HepG2 (cell line): ENCODE measurements around the gene SLC25A22. TPM values are rescaled to one million over a fixed set of nuclear protein-coding genes. Genes with fewer than 3 reads are reported as not detected.

Source experiments
- ATAC-seq: fragments of 200-7000 bp; cut with Tn5 transposase; 3 replicates; pipeline ENCODE4 v1.9.1; 2020; ENCODE audit warnings: mild to moderate bottlenecking, moderate library complexity
- BruUV-seq: library from RNA; stranded (reverse); fragments of 400-500 nt; replicated peaks from 2 replicates; lab custom pipeline; 2021; lab: Mats Ljungman, UMichigan
- CTCF ChIA-PET: fragments of 300-600 bp; formaldehyde crosslinking; extraction: SDS; loops from one replicate; lab custom pipeline; 2021; ENCODE audit warnings: low total read pairs, inconsistent platforms, low intra/inter-chr PET ratio; lab: Yijun Ruan, JAX
- POLR2A ChIA-PET: fragments of 350-600 bp; sonication (Branson Sonifier 250); formaldehyde crosslinking; loops from one replicate; lab custom pipeline; 2020; ENCODE audit warnings: antibody characterized with exemption, inconsistent platforms; lab: Yijun Ruan, JAX
- DNase-seq: peaks from one replicate; pipeline ENCODE4 v3.0.0-alpha.2; 2015; ENCODE audit warnings: low spot score
- FAIRE-seq: peaks from 3 replicates; lab custom pipeline; 2011; peaks lifted over from hg19 to GRCh38; lab: Jason Lieb, UNC
- H2AFZ ChIP-seq: one replicate; pipeline ENCODE4 v1.6.1; 2011; ENCODE audit warnings: low read length, inconsistent platforms
- H3K27ac ChIP-seq: fragments of 300-600 bp; 3 replicates; pipeline ENCODE4 v1.8.0; 2011; ENCODE audit warnings: mixed run types, mild to moderate bottlenecking, mixed read lengths, low read length, inconsistent platforms; ENCODE audit not compliant: insufficient read depth; ENCODE audit errors: extremely low read length
- H3K27me3 ChIP-seq, 2 experiments: fragments of 200-600 bp in 1 of 2; 2 replicates in 1 of 2; 3 replicates in 1 of 2; pipeline versions ENCODE4 v1.6.0 to v1.8.0; 2011; ENCODE audit warnings: low read length in 2 of 2, mild to moderate bottlenecking in 2 of 2, moderate library complexity in 2 of 2, inconsistent platforms in 1 of 2; ENCODE audit not compliant: insufficient read depth in 2 of 2, control insufficient read depth in 1 of 2
- H3K36me3 ChIP-seq, 2 experiments: fragments of 200-600 bp in 1 of 2; replicated peaks in 1 of 2; 2 replicates in 1 of 2; 3 replicates in 1 of 2; pipeline versions ENCODE4 v1.5.1 to v1.8.0; 2011; ENCODE audit warnings: low read length in 2 of 2, inconsistent platforms in 1 of 2; ENCODE audit not compliant: insufficient read depth in 2 of 2, control insufficient read depth in 1 of 2
- H3K4me1 ChIP-seq: 2 replicates; pipeline ENCODE4 v1.5.1; 2012; ENCODE audit warnings: low read length, inconsistent platforms; ENCODE audit not compliant: insufficient read depth
- H3K4me2 ChIP-seq: 2 replicates; pipeline ENCODE4 v1.6.0; 2011; ENCODE audit warnings: low read depth, low read length, inconsistent platforms
- H3K4me3 ChIP-seq, 3 experiments: fragments of 200-600 bp in 1 of 3; sonication (generic), shearing (Covaris generic) in 1 of 3; replicated peaks in 1 of 3; 2 replicates each; pipeline ENCODE4 v1.5.1; 2011 to 2016; ENCODE audit warnings: low read length in 3 of 3, inconsistent platforms in 2 of 3, low read depth in 2 of 3, mild to moderate bottlenecking in 2 of 3, control low read depth in 1 of 3, mixed read lengths in 1 of 3; ENCODE audit not compliant: insufficient read depth in 1 of 3
- H3K79me2 ChIP-seq: one replicate; pipeline ENCODE4 v1.6.1; 2011; ENCODE audit warnings: low read length, inconsistent platforms; ENCODE audit not compliant: insufficient read depth
- H3K9ac ChIP-seq: 2 replicates; pipeline ENCODE4 v1.6.0; 2011; ENCODE audit warnings: mild to moderate bottlenecking, low read depth, low read length, inconsistent platforms; ENCODE audit not compliant: insufficient read depth
- H3K9me3 ChIP-seq: 2 replicates; pipeline ENCODE4 v1.5.1; 2012; ENCODE audit warnings: mild to moderate bottlenecking, low read length
- H4K20me1 ChIP-seq: 2 replicates; pipeline ENCODE4 v1.6.0; 2011; ENCODE audit warnings: inconsistent platforms, mild to moderate bottlenecking, low read length, moderate library complexity; ENCODE audit not compliant: insufficient read depth
- CBX5 ChIP-seq: sonication (generic); formaldehyde crosslinking; IDR thresholded peaks from 2 replicates; pipeline ENCODE4 v1.4.0; 2020; ENCODE audit warnings: missing genetic modification reagents, borderline replicate concordance
- CHD4 ChIP-seq: fragments of 200-600 bp; sonication (generic); IDR thresholded peaks from 2 replicates; pipeline ENCODE4 v1.7.0; 2017; ENCODE audit warnings: mild to moderate bottlenecking, low read length, borderline replicate concordance
- PHF20 ChIP-seq: sonication (generic); formaldehyde crosslinking; IDR thresholded peaks from 2 replicates; pipeline ENCODE4 v1.5.0; 2020; ENCODE audit warnings: mild to moderate bottlenecking, missing genetic modification reagents
- SRSF1 ChIP-seq: fragments of 200-400 bp; formaldehyde crosslinking; optimal IDR thresholded peaks from 2 replicates; pipeline ENCODE3; 2017; ENCODE audit warnings: mild to moderate bottlenecking, low read depth, low read length, moderate library complexity
- ZMAT3 ChIP-seq: sonication (generic); formaldehyde crosslinking; conservative IDR thresholded peaks from 2 replicates; pipeline ENCODE4 v1.7.0; 2021; ENCODE audit warnings: missing genetic modification reagents
- ZNF616 ChIP-seq: sonication (generic); formaldehyde crosslinking; IDR thresholded peaks from 2 replicates; pipeline ENCODE4 v1.5.0; 2020; ENCODE audit warnings: low read depth, mild to moderate bottlenecking, missing genetic modification reagents
- WGBS: methylation state at CpG from one replicate; pipeline ENCODE4 v1.1.6; 2017; ENCODE audit warnings: low lambda C conversion rate; 5-methylcytosine and 5-hydroxymethylcytosine counted together
- in situ Hi-C: cut with HindIII; loops from 2 replicates; pipeline ENCODE4 v1.10.0; 2017; ENCODE audit warnings: low pct_unique_long_range_greater_than_20kb; ENCODE audit not compliant: extremely low pct_ligation_motif_present
- intact Hi-C: fragments of 100-400 bp; cut with micrococcal nuclease; formaldehyde crosslinking; loops from one replicate; pipeline ENCODE4 v1.10.0; 2022; ENCODE audit not compliant: unreplicated experiment
- polyA plus RNA-seq, 8 experiments: library from polyadenylated mRNA; depleted of rRNA in 3 of 8; stranded (reverse) in 7 of 8; unstranded in 1 of 8; fragments of >200 nt; fragmentation: Illumina TruSeq in 4 of 8; extraction: Trizol in 4 of 8; gene quantifications; 2 replicates each; pipeline versions ENCODE4 v1.2.1 to v1.2.3, GENCODE V29; 2011 to 2016; ENCODE audit warnings: low read depth in 4 of 8, missing spikeins in 1 of 8, mixed read lengths in 1 of 8; ENCODE audit not compliant: insufficient read depth in 1 of 8
- total RNA-seq, 5 experiments: library from RNA; depleted of rRNA; stranded (reverse); fragments of >200 nt; fragmentation: Illumina TruSeq; extraction: Trizol; gene quantifications; 2 replicates each; pipeline ENCODE4 v1.2.3, GENCODE V29; 2016; ENCODE audit warnings: low read depth in 1 of 5
- TF ChIP-seq, protein P1 (sequence below): sonication (generic); formaldehyde crosslinking; IDR thresholded peaks from 2 replicates; pipeline ENCODE4 v1.5.1; 2020; ENCODE audit warnings: missing genetic modification reagents, mild to moderate bottlenecking, borderline replicate concordance
- TF ChIP-seq, protein P2 (sequence below): sonication (generic); formaldehyde crosslinking; IDR thresholded peaks from 2 replicates; pipeline ENCODE4 v1.5.1; 2020; ENCODE audit warnings: mild to moderate bottlenecking, missing genetic modification reagents
- TF ChIP-seq, protein P3 (sequence below): sonication (generic); formaldehyde crosslinking; IDR thresholded peaks from 2 replicates; pipeline ENCODE4 v1.5.0; 2020; ENCODE audit warnings: mild to moderate bottlenecking, missing genetic modification reagents, borderline replicate concordance

The SLC25A22 gene
- total and polyA plus RNA-seq, 2 of the 13 experiments (the other 11 are each of a cell fraction or from before 2014, with no cell fraction given), result 12.4 to 19.2 TPM

DNA sequence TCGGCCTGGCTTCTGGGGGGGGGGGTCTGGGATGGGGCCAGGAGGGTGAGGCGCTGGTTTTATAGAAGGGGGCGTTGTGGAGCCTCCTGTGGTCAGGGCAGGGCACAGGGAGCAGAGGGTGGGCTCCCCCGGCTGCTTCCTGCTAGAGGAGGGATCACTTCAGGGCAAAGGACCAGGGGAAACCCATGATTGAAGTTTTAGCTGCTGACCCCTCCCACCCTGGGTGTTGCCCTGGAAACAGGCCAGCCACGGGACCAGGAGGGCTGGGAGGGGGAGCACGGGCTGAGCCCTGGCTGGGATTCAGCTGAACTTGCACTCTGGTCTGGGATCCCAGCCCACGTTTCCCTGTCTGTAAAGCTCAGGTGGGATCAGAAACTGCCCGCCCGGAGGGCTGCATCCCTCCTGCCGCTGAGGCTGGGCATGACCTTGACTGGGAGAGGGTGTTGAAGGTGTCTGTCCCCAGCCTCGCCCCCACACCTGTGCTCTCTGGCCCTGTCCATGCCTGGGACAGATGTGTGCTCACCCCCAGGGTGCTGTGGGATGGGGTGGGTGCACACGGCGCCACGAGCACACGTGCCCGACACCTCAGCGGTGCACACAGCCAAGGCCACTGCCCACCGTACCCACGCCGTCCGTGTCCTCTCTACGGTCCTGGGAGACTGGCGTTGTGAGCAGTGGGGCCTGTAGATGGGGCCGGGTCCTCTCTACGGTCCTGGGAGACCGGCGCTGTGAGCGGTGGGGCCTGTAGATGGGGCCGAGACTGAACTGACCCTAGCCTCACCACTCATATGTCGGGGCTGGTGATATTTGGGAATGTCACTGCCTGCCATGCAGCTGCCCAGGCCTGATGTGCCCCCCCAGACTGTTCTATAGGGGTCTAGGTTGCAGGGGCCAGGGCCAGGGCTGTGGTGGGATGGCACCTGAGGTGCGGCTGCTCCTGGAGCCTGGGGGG is 46.9 kb upstream of the SLC25A22 start (continued):
- TF ChIP-seq, protein P1, sequence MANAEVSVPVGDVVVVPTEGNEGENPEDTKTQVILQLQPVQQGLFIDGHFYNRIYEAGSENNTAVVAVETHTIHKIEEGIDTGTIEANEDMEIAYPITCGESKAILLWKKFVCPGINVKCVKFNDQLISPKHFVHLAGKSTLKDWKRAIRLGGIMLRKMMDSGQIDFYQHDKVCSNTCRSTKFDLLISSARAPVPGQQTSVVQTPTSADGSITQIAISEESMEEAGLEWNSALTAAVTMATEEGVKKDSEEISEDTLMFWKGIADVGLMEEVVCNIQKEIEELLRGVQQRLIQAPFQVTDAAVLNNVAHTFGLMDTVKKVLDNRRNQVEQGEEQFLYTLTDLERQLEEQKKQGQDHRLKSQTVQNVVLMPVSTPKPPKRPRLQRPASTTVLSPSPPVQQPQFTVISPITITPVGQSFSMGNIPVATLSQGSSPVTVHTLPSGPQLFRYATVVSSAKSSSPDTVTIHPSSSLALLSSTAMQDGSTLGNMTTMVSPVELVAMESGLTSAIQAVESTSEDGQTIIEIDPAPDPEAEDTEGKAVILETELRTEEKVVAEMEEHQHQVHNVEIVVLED (CRISPR knock-in tag), result peak; percentile 47; the same call in 1 of the 2 replicates
- TF ChIP-seq CBX5, result peak; percentile 40; the same call in 1 of the 2 replicates

DNA sequence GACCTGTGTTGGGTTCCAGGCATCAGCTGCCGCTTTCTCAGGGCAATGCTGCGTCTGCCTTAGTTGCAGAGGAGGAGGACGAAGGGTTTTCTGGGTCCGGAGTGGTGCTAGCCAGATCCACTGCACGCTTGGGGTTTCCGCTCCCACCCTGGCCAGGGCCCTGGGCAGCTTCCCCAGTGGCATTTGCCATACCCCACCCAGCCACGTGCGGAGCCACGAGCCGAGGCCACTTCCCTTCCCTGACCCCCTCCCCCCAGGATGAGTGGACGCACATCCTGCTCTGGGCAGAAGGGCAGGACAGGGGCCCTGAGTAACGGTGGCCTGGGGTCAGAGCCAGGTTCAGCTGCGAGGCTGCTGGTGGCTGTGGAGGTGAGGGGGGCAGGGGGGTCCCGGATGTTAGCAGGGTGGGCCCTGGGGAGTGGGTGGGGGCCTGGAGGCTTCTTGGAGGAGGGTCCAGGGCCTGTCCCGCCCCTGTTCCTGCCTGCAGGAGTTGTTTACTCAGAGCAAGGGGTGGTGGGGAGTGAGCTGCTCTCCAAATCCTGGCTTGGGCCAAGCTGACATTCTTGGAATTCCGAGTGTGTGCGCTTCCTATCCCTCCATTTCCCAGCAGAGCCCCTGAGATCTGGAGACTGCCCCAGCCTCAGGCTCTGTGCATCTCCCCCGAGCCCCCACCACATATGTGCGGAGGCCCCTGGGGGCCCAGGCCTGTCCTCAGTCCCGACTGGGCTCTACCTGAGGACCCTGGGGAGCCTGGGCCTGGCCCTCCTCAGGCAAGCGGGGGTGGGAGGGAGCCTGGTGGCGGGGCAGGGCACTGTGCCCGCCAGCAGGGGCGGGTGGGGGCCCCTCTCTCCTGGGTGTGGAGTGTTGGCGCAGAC is 46.0 kb upstream of the SLC25A22 start:
- Histone ChIP-seq H3K9ac (peak overlapping the region; percentile 92), H3K79me2 (peaks cover 27% of the 10 kb centered on the region)
- TF ChIP-seq, protein P2, sequence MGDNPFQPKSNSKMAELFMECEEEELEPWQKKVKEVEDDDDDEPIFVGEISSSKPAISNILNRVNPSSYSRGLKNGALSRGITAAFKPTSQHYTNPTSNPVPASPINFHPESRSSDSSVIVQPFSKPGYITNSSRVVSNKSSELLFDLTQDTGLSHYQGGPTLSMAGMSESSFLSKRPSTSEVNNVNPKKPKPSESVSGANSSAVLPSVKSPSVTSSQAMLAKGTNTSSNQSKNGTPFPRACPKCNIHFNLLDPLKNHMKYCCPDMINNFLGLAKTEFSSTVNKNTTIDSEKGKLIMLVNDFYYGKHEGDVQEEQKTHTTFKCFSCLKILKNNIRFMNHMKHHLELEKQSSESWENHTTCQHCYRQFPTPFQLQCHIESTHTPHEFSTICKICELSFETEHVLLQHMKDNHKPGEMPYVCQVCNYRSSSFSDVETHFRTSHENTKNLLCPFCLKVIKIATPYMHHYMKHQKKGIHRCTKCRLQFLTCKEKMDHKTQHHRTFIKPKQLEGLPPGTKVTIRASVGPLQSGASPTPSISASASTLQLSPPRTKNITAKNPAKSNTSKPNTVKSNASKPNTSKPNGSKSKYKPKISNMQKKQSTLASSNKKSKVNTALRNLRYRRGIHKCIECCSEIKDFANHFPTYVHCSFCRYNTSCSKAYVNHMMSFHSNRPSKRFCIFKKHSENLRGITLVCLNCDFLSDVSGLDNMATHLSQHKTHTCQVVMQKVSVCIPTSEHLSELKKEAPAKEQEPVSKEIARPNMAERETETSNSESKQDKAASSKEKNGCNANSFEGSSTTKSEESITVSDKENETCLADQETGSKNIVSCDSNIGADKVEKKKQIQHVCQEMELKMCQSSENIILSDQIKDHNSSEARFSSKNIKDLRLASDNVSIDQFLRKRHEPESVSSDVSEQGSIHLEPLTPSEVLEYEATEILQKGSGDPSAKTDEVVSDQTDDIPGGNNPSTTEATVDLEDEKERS (CRISPR knock-in tag), result no peak
- TF ChIP-seq PHF20 (CRISPR knock-in tag) (0 out of 2 replicates have a peak, but pooled peaks have one; percentile 47), ZNF616 (CRISPR knock-in tag) (no peak), ZMAT3 (peak; percentile 88; the same call in 1 of the 2 replicates), SRSF1 (no peak), CHD4 (no peak)
- TF ChIP-seq, protein P3, sequence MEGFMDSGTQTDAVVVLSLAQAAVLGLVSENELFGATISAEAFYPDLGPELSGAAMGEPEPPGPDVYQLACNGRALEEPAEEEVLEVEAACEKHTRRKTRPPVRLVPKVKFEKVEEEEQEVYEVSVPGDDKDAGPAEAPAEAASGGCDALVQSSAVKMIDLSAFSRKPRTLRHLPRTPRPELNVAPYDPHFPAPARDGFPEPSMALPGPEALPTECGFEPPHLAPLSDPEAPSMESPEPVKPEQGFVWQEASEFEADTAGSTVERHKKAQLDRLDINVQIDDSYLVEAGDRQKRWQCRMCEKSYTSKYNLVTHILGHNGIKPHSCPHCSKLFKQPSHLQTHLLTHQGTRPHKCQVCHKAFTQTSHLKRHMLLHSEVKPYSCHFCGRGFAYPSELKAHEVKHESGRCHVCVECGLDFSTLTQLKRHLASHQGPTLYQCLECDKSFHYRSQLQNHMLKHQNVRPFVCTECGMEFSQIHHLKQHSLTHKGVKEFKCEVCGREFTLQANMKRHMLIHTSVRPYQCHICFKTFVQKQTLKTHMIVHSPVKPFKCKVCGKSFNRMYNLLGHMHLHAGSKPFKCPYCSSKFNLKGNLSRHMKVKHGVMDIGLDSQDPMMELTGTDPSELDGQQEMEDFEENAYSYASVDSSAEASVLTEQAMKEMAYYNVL (CRISPR knock-in tag), result no peak

More for the DNA sequence above, 46.0 kb upstream of the SLC25A22 start:
- Histone ChIP-seq H3K4me1 (peaks cover 49% of the 10 kb centered on the region), H3K4me3 (peak overlapping the region; percentile 97 to 100 (median 98); a peak in 5 of 6 replicates), H3K27me3 (no peaks in the 10 kb centered on the region), H2AFZ (no peak overlapping the region), H3K9me3 (no peaks in the 10 kb centered on the region), H4K20me1 (peaks cover 15% of the 10 kb centered on the region; the same call in 1 of the 2 replicates), H3K36me3 (peaks cover 4 to 17% of the 10 kb centered on the region in 2 experiments), H3K27ac (peak overlapping the region; percentile 83), H3K4me2 (peak overlapping the region; percentile 85)
- intact Hi-C loops, result loop anchor here (5.0 kb wide), 1 partner anchor 37 kb away; the partner anchor contains the start of genes PIDD1 and RPLP2
- in situ Hi-C loops, result no loop called here
- ATAC-seq (peak; percentile 62), DNase-seq (peak; percentile 89), FAIRE-seq (peak; percentile 73)
- POLR2A ChIA-PET, result interaction anchor here (0.8 to 11.1 kb wide), 16 partner anchors 13 to 206 kb away, joined by 3 to 141 read pairs (median 4); partner anchors contain the start of genes CD151, CRACR2B, PNPLA2 and RPLP2
- CTCF ChIA-PET, result no interaction called here
- 2% methylated on average over 8 of the region's 25 CpGs for WGBS
- BruUV-seq, result no TSS peak
